Astrocyte of the spinal cord (primary cell): ENCODE measurements around the gene IL24.

ENCODE experiments used
- DNase-seq: peaks from one replicate; pipeline ENCODE4 v3.0.0; 2011; ENCODE audit warnings: low read depth, low spot score
- H3K4me3 ChIP-seq: 2 replicates; pipeline ENCODE4 v1.5.1; 2011; ENCODE audit warnings: low read depth, mild to moderate bottlenecking, low read length, moderate library complexity
- CTCF ChIP-seq: IDR thresholded peaks from 2 replicates; pipeline ENCODE4 v1.5.1; 2012; ENCODE audit warnings: low read depth, mild to moderate bottlenecking, low read length, inconsistent platforms
- in situ Hi-C: cut with HindIII; loops from 2 replicates; pipeline ENCODE4 v1.10.0; 2017; ENCODE audit warnings: low sequenced_read_pairs

The IL24 gene

DNA sequence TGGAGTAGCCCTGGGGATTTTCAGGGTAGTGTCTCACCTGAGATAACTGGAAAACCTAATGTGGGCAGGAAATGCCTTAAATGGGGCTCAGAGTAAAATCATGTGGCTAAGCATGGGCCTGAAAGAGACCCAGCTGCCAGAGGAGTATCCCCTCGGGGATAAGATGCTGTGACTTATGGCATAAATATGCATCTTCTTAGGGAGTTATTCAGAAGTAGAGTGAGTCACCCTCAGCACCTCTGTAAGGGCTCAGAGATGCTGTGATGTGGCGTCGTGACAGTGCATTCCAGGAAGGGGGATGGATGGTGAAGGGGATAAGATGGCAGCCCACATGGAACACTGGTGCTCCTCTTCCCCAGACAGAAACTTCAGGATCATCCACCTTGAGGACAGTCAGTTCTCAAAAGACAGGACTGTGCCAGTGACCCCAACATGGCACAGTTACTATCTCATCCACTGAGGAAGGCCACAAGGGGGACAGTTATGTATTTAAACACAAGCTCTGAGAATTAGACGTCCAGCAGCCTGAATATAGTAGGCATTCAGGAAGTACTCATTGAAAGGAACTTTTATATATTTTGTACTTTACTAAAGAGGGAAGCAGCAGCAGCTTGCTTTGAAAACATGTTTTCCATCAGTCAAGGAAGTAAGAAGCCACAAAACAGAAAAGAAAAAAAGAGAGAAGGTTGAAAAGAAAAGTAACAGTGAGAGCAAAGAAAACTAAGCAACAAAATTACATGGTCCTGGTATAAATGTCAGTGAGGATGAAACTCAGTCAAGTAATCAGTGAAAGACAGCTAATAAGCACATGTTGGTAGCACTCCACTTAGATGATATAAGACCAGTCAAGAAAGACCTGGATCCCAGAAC is 8.3 kb downstream of the IL24 start:
- in situ Hi-C loops = no loop called here
- no peak overlapping the region for H3K4me3 ChIP-seq
- no peak for TF ChIP-seq CTCF
- DNase-seq = peak; percentile 74

- H3K4me3 ChIP-seq = no peak overlapping the region
- peak; percentile 33 for TF ChIP-seq CTCF
- no peak for DNase-seq
- in situ Hi-C loops = no loop called here
Measured at GRCh38 chr1:206907304-206907991, 10.2 kb downstream of the IL24 start.

DNA sequence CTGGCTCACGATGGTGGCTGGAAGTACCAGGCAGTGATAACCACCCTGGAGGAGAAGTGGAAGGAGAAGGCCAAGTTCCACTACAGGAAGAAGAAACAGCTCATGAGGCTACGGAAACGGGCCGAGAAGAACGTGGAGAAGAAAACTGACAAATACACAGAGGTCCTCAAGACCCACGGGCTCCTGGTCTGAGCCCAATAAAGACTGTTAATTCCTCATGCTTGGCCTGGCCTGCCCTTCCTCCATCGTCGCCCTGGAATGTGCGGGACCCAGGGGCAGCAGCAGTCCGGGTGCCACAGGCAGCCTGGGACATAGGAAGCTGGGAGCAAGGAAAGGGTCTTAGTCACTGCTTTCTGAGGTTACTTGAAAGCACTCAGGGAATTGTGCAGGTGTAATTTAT is 10.8 kb downstream of the IL24 start:
- no peak for DNase-seq
- H3K4me3 ChIP-seq = no peak overlapping the region
- in situ Hi-C loops = no loop called here
- TF ChIP-seq CTCF = no peak

- in situ Hi-C loops = no loop called here
- no peak for DNase-seq
- no peak for TF ChIP-seq CTCF
- H3K4me3 ChIP-seq = peak overlapping the region; percentile 31
Measured at GRCh38 chr1:206909161-206909882, 12.1 kb downstream of the IL24 start.

DNA sequence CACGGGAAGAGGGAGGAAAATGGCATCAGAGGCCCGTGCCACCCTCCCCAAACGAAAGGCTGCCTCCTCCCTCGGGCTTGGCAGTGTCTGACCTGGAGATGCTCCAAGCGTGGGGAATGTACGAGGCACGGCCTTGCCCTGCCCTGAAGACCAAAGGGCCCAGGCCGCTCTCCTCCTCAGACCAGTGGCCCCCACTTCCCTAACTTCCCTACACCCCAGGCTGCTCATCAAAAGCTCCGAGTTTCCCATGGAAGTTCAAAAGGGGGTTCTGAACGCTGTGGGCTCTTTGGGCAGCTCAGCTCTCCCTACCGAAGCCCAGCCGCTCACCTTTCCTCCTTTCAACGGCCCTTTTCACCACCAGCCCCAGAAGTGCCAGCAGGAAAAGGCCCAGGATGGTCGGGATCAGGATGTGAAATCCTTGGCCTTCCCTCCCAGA is 12.7 kb downstream of the IL24 start:
- TF ChIP-seq CTCF = no peak
- in situ Hi-C loops = no loop called here
- peak overlapping the region; percentile 31 for H3K4me3 ChIP-seq
- no peak for DNase-seq

GRCh38 chr1:206911064-206911663 is 13.9 kb downstream of the IL24 start:
- peak; percentile 81 for DNase-seq
- no peak overlapping the region for H3K4me3 ChIP-seq
- in situ Hi-C loops = no loop called here
- TF ChIP-seq CTCF = peak; percentile 81
